Gastrocnemius medialis (tissue), 4 donors: ENCODE results near the gene CCDC85A.

Source experiments
- POLR2A ChIP-seq, 2 donors: fragments of 450-650 bp; IDR thresholded peaks; one replicate each; pipeline ENCODE4 v1.6.1; 2017; ENCODE audit warnings: antibody characterized with exemption in 2 of 2, mild to moderate bottlenecking in 2 of 2, moderate library complexity in 2 of 2
- TF ChIP-seq, protein P1 (sequence below), 5 experiments: fragments of 450-650 bp in 3 of 5; fragments of 200-600 bp in 2 of 5; sonication (generic) in 2 of 5; IDR thresholded peaks in 4 of 5; conservative IDR thresholded peaks in 1 of 5; 1 replicate in 4 of 5; 2 replicates in 1 of 5; pipeline ENCODE4 v1.5.1; 2016 to 2019; ENCODE audit warnings: antibody characterized with exemption in 5 of 5, mild to moderate bottlenecking in 3 of 5, moderate library complexity in 3 of 5

DNA sequence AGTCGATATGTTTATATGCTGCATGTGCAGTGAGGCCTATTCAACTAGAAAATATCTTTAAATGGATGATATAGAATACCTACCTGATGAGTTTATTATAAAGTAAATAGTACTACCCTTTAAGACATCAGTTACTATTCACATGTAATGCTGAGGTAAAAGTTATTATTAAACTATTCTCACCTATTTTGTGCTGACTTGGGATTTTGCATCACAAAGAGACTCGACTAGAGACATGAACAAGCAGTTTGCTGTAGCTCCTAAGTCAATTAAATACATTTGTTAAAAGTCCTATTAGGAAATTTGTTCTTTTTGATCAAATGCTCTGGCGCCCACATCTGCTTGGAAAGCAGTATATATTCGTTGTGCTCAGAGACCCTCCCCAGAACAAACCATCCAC, 164.1 kb downstream of the CCDC85A start:
- TF ChIP-seq, protein P1, sequence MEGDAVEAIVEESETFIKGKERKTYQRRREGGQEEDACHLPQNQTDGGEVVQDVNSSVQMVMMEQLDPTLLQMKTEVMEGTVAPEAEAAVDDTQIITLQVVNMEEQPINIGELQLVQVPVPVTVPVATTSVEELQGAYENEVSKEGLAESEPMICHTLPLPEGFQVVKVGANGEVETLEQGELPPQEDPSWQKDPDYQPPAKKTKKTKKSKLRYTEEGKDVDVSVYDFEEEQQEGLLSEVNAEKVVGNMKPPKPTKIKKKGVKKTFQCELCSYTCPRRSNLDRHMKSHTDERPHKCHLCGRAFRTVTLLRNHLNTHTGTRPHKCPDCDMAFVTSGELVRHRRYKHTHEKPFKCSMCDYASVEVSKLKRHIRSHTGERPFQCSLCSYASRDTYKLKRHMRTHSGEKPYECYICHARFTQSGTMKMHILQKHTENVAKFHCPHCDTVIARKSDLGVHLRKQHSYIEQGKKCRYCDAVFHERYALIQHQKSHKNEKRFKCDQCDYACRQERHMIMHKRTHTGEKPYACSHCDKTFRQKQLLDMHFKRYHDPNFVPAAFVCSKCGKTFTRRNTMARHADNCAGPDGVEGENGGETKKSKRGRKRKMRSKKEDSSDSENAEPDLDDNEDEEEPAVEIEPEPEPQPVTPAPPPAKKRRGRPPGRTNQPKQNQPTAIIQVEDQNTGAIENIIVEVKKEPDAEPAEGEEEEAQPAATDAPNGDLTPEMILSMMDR (IDR thresholded peaks at IDR 0.05 in 4 of 5, conservative IDR thresholded peaks at IDR 0.05 in 1 of 5), result no peak
- no peak for TF ChIP-seq POLR2A (IDR thresholded peaks at IDR 0.05)
